Measurements from ENCODE around the gene SLC30A5.
A peak's percentile ranks its signal among the peaks of the same experiment; 100 is the strongest.
"Not testable (repeated sequence)": the region's sequence is repeated elsewhere in the genome, so short reads cannot be mapped to it uniquely, and the experiment has no call there.

SLC30A5 gene

GRCh38 chr5:69105996-69106906 is 12.4 kb downstream of the SLC30A5 start:
- DNase-seq = no peak

GRCh38 chr5:69108367-69108766 is 14.6 kb downstream of the SLC30A5 start:
- not testable (repeated sequence) for DNase-seq

- no peak for DNase-seq
Measured at GRCh38 chr5:69113851-69114250, 20.0 kb downstream of the SLC30A5 start.

GRCh38 chr5:69115526-69115925 is 21.7 kb downstream of the SLC30A5 start:
- no peak for DNase-seq

DNA sequence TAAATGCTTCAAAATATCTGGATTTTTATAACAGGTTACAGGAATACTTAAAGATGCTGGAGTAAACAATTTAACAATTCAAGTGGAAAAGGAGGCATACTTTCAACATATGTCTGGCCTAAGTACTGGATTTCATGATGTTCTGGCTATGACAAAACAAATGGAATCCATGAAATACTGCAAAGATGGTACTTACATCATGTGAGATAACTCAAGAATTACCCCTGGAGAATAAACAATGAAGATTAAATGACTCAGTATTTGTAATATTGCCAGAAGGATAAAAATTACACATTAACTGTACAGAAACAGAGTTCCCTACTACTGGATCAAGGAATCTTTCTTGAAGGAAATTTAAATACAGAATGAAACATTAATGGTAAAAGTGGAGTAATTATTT is 35.6 kb downstream of the SLC30A5 start:
- no peak for DNase-seq

DNA sequence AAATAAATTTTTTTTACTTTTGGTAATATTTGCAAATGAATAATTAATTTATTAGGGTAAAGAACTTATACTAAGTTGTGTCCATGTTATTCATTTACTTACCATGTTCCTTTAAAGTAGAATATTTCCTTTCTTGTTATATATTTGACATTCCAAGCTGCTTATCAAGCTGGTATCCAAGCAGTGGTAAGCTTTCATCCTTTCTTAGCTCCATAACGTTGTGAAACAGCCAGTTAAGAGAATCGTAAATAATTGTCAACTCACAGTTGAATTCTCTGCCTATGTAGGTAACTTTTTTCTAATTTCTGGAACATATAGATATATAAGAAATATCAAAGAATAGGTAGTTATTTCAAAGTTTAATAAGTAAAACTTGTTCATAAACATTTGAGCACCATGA is 36.4 kb downstream of the SLC30A5 start:
- DNase-seq = no peak

GRCh38 chr5:69131304-69131703 is 37.5 kb downstream of the SLC30A5 start:
- no peak for DNase-seq

DNA sequence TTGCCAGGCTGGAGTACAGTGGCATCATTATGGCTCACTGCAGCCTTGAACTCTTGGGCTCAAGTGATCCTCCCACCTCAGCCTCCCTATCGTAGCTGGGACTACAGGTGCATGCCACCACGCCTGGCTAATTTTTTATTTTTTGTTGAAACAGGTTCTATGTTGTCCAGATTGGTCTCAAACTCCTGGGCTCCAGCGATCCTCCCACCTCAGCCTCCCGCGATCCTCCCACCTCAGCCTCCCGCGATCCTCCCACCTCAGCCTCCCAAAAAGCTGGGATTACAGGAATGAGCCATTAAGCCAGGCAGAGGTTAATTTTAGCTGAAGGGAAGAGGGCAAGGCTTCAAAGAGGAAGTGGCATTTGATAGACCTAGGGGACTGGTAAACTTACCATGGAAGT is 40.3 kb downstream of the SLC30A5 start:
- no peak for DNase-seq

GRCh38 chr5:69136293-69136692 is 42.5 kb downstream of the SLC30A5 start:
- DNase-seq = no peak

DNA sequence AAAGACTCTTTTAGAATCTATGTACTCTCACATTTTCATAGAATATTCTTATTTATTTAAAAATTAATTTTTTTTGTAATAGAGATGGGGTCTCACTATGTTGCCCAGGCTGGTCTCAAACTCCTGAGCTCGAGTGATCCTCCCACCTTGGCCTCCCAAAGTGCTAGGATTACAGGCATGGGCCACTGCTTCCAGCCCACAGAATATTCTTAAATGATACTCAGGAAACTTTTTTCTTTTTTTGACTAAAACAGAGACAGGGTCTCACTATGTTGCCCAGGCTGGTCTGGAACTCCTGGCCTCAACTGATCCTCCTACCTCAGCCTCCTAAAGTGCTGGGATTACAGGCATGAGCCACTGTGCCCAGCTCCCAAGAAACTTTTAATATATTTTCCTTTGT is 43.4 kb downstream of the SLC30A5 start:
- not testable (repeated sequence) for DNase-seq

DNA sequence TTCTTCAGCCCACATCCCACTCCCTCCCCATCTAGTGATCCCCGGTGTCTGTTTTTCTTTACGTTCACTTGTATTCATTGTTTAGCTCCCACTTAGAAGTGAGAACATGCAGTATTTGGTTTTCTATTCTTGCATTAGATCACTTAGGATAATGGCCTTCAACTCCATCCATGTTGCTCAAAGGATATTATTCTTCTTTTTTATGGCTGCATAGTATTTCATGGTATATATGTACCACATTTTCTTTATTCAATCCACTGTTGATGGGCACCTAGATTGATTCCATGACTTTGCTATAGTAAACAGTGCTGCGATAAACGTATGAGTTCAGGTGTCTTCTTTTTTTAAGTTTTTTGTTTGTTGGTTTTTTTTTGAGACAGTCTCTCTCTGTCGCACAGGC is 44.0 kb downstream of the SLC30A5 start:
- DNase-seq = no peak

GRCh38 chr5:69138766-69139165 is 45.0 kb downstream of the SLC30A5 start:
- no peak for DNase-seq

DNA sequence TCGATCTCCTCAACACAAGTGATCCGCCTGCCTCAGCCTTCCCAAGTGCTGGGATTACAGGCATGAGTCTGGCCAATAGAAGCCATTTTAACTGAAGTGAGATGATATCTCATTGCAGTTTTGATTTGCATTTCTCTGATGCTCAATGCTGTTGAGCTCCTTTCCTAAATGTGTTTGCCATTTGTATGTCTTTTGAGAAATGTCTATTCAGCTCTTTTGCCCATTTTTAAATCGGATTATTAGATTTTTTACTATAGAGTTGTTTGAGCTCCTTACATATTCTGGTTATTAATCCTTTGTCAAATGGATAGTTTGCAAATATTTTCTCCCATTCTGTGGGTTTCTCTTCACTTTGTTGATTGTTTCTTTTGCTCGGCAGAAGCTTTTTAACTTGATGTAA is 46.4 kb downstream of the SLC30A5 start:
- not testable (repeated sequence) for DNase-seq

GRCh38 chr5:69140827-69141226 is 47.0 kb downstream of the SLC30A5 start:
- DNase-seq = no peak

DNA sequence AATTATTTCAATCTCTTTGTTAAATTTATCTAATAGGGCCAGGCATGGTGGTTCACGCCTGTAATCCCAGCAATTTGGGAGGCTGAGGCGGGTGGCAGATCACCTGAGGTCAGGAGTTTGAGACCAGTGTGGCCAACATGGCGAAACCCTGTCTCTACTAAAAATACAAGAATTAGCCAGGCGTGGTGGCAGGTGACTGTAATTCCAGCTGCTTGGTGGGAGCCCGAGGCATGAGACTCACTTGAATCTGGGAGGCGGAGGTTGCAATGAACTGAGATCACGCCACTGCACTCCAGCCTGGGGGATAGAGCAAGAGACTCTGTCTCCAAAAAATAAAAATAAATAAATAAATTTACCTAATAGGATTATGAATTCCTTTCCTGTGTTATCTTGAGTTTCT is 54.8 kb downstream of the SLC30A5 start:
- DNase-seq = not testable (repeated sequence)

DNA sequence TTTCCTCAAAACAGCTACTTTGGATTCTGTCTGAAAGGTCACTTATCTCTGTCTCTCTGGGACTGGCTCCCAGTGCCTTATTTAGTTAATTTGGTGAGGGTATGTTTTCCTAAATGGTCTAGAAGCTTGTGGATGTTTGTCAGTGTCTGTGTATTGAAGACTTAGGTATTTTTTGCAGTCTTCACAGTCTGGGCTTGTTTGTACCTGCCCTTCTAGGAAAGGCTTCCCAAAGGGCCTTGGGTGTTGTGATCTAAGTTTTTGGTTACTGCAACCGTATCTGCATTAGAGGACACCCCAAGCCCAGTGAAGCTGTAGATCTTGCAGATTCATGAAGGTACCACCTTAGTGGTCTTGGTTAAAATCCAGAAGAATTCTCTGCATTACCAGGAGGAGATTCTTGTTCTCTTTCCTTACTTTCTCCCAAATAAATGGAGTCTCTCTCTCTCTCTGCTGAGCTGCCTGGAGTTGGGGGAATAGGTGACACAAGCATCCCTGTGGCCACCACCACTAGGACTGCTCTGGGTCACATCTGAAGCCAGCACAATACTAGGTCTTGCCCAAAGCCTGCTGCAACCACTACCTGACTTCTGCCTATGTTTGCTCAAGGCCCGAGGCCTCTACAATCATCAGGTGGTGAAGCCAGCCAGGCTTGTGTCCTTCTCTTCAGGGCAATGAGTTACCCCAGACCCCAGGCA is 55.3 kb downstream of the SLC30A5 start:
- no peak for DNase-seq

DNA sequence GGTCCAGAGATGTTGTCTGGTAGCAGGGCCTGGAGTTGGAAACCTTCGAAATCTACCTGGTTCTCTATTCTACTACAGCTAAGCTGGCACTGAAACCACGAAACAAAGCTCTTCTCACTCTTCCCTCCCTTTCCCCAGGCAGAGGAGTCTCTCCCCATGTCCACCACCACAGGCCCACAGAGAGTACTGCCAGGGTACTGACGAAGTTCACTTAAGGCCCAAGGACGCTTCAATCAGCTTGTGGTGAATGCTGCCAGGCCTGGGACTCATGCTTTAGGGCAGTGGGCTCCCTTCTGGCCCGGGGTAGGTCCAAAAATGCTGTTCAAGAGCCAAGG is 55.8 kb downstream of the SLC30A5 start:
- DNase-seq = no peak

DNA sequence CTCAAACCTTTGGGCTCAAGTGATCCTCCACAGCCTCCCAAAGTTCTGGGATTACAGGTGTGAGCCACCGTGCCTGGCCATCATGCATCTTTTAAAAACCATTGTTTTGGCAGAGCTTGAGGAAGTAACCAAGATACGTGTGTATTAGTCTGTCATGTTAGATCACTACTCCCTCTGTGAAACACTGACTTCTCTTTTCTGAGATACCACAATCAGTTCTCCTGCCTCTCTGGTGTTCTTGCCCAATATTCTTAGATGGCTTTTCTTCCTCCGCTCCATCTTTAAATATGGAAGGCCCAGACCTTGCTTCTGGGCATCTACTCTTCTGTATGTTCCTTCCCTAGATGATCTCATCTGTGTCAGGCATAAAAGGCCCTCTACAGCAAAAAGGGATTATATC is 58.9 kb downstream of the SLC30A5 start:
- DNase-seq = no peak

- no peak for DNase-seq
Measured at GRCh38 chr5:69156456-69156855, 62.6 kb downstream of the SLC30A5 start.

GRCh38 chr5:69158039-69158438 is 64.2 kb downstream of the SLC30A5 start:
- no peak for DNase-seq

GRCh38 chr5:69160651-69161050 is 66.8 kb downstream of the SLC30A5 start:
- no peak for DNase-seq

DNA sequence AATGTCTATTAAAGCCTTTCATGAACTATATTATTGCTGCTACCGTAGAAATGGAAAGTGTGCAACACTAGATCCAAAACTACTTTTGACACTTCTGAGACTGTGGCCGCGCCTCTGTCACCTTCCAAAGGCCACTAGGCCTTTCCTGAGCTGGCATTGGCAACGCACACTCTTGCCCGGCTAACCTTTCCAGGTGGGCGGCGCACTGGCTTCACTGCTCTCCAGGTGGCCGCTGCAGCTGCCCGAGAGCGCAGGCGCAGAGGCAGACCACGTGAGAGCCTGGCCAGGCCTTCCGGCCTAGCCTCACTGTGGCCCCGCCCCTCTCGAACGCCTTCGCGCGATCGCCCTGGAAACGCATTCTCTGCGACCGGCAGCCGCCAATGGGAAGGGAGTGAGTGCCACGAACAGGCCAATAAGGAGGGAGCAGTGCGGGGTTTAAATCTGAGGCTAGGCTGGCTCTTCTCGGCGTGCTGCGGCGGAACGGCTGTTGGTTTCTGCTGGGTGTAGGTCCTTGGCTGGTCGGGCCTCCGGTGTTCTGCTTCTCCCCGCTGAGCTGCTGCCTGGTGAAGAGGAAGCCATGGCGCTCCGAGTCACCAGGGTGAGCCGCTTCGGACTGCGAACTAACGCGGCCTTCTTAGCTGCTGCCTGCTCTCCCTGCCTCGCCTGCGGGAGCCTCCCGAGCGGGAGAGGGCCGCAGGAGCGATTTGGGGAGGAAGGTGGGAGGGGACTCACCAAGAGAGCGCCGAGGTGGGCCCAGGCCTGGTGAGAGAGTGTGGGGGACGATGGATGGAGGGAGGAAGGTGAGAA is 73.1 kb downstream of the SLC30A5 start, which contains the start of gene CCNB1:
CCNB1 (plus strand) TSS at position 465 of the 807 bp plus-strand sequence; CDS start at position 578, 113 bp downstream.
- peak; percentile 95 to 96 for DNase-seq

DNA sequence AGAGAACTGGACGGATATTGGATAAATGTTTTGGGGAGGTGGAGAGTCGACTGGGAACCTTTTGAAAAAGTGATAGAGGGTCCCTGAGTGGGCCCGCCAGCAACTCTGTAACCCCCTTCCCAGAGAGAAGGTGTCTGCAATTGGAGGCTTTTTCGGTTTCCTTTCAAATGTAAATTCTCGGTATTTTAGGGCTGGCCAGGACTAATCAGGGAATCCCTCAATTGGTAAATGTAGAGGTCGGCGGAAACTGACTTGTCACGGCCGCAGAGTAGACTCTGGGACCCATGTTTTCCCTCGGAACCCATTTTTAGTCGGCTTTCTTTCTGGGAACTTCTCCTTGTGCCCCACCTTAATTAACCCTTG is 73.7 kb downstream of the SLC30A5 start:
- no peak for DNase-seq

Data from NCI-H524 (cell line).